Measurements from ENCODE around the gene TRIML1.

The TRIML1 gene

DNA sequence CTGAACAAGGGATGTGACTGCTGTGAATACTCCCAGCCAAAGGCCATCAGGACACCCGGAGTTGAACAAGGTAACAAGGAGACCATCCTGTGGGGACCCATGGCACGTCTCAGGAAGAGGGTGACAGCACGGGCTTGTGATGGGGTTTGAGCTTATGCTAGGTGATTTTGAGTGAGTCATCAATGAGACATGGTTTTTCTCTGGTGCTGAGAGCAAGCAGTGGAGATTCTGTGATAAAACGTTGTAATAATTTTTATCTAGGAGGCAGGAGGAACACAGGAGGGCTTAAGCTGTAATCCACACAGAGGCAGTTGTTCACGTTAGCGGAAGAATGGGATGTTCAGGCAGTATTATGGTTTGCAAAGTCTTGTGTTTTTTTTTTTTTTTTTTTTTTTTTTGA is 36.0 kb downstream of the TRIML1 start:
- TF ChIP-seq GATA2 (IDR thresholded peaks at IDR 0.05; ENCODE audit: low read depth, low read length) (no peak), GATA3 (IDR thresholded peaks at IDR 0.05; ENCODE audit: low read depth, low read length) (no peak)

DNA sequence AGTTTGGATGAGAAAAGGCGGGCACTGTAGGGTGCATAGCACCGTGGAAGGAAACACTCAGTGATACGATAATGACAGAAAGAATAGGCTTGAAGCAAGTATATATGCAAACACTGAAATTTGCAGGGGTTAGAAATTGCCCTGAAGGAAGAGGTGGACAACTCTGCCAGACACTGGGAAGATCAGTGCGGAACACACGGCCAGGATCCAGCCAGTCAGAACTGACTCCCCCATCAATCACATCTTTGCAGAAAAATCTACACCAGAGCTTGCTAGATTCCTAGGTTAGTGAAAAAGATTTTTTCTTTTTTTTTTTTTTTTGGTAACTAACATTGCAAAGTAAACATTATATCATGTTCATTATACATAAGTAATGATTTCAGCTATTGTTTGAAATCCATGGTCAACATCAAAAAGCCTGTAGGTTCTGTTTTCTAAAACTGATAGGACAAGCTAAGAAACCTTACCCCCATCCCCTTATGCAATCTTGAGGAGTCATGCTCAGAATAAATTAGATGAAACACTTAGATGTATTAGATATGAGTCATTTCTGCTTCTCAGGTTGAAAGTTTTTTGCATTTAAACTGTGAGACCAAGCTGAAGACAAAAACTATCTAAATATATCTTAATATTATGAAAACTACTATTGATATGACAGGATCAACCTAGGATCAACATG is 38.9 kb downstream of the TRIML1 start:
- no peak for TF ChIP-seq GATA3 (IDR thresholded peaks at IDR 0.05; ENCODE audit: low read depth, low read length)
- no peak for TF ChIP-seq GATA2 (IDR thresholded peaks at IDR 0.05; ENCODE audit: low read depth, low read length)

DNA sequence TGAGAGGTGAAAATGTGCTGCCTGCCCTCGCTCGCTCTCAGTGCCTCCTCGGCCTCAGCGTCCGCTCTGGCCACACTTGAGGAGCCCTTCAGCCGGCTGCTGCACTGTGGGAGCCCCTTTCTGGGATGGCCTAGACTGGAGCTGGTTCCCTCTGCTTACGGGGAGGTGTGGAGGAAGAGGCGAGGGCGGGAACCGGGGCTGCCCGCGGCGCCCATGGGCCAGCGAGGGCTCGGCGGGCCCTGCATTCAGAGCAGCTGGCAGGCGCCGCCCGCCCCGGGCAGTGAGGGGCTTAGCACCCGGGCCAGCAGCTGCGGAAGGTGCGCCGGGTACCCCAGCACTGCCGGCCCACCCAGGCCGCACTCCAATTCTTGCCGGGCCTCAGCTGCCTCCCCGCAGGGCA is 39.6 kb downstream of the TRIML1 start:
- TF ChIP-seq GATA2 (IDR thresholded peaks at IDR 0.05; ENCODE audit: low read depth, low read length) (no peak), GATA3 (IDR thresholded peaks at IDR 0.05; ENCODE audit: low read depth, low read length) (no peak)

DNA sequence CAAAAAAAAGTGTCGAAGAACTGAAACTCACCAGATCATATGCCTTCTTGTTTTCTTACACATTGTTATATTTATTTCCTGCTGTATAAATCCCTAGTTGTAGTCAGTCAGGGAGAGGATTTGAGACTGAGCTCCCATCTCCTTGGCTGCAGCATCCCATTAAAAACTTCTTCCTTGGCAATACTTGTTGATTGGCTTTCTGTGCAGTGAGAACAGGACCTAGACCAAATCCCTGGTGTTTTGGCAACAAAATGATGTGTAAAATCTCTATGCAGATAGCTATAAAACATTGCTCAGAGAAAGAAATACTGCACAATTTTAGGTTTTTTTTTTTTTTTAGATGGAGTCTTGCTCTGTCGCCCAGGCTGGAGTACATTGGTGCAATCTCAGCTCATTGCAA is 47.9 kb downstream of the TRIML1 start:
- TF ChIP-seq GATA2 (IDR thresholded peaks at IDR 0.05; ENCODE audit: low read depth, low read length) (no peak), GATA3 (IDR thresholded peaks at IDR 0.05; ENCODE audit: low read depth, low read length) (no peak)

DNA sequence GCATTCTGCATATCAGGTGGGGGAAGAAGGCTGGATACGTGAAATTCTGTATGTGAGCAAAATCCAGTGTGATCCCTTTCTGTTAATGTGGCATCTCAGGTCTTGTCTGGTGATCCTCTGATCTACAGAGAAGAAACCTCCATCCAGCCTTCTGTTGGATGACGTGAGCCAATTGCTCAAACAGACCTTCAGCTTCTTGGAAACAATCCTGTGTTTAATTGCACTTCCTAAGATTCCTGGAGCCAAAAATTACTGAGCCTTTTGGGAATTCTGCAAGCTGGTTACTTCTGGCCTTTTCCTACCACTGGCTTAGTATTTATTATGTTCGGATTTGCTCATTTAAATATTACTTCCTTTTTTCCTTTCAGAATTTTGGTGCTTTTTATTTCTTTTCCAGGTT is 51.2 kb downstream of the TRIML1 start:
- TF ChIP-seq GATA2 (IDR thresholded peaks at IDR 0.05; ENCODE audit: low read depth, low read length) (no peak), GATA3 (IDR thresholded peaks at IDR 0.05; ENCODE audit: low read depth, low read length) (no peak)

DNA sequence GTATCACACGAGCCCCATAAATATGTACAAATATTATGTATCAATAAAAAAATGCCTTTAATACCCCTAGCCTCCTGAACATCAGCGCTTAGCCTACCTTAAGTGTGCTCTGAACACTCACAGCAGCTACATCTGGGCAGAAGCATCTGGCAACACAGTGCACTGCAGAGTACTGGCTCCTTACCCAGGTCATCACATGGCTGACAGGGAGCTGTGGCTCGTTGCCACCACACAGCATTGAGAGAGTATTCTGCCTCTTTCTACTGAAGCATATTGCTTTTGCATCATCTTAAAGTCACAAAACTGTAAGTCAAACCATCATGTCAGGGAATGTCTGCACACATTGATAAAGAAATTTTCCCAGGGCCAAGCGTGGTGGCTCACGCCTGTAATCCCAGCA is 55.2 kb downstream of the TRIML1 start:
- TF ChIP-seq GATA2 (IDR thresholded peaks at IDR 0.05; ENCODE audit: low read depth, low read length) (no peak), GATA3 (IDR thresholded peaks at IDR 0.05; ENCODE audit: low read depth, low read length) (no peak)

DNA sequence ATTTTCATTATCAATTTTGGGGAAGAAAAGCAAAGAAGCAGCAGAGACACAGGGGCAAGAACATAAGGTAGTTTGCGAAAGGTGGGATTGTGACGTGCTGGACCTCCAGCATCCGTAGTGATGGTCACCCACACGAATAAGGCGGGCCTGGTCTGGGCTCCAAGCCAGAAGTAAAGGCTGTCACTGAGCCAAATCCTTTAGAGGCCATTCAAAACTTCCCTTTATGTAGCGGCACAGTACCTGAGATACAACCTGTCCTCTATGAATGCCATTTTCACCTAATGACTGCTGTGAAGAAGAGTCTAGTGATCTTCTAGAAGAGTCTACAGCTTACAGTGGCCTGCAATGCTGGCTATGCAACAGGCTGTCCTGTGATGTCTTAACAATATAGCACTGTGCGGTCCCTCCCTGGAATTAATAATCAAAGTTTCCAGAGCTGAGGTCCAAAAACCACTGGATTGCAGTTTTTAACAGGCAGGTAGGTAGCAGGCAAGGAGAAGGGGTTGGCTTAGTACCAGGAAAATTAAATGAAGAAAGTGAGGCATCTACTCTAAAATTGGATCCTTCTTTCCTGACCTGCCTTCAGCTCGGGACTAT is 56.2 kb downstream of the TRIML1 start:
- TF ChIP-seq GATA3 (IDR thresholded peaks at IDR 0.05; ENCODE audit: low read depth, low read length) (no peak), GATA2 (IDR thresholded peaks at IDR 0.05; ENCODE audit: low read depth, low read length) (no peak)

DNA sequence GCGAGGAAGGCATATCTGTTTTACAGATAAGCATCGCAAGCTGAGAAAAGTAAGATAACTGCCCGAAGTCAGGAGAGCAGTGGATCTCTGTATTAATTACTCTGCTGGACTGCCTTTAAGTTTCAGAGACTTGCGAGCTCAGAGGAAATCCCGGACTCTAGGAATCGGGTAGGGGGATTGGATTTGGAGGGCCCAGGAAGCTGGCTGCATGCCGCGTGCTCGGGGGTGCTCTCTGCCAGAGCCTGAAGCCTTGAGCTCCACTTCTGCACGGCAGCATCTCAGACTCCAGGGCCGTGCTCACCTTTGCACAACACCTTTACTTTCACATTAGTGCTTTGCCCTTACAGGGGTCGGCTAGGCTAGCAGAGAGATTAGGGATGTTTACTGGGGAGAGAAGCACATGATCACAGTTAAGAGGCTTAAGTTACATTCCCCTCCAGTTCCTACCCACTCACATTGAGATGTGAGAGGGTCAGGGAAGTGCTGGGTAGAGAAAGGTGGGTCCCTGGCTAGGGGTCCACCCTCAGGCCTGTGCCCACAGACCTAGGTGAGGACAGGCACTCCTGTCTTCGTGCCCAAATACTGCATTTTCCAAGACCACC is 57.0 kb downstream of the TRIML1 start:
- TF ChIP-seq GATA2 (IDR thresholded peaks at IDR 0.05; ENCODE audit: low read depth, low read length): peak; percentile 44; the same call in 1 of the 2 replicates
- no peak for TF ChIP-seq GATA3 (IDR thresholded peaks at IDR 0.05; ENCODE audit: low read depth, low read length)
